Stimulated activated CD4-positive, alpha-beta T cell treated with anti-CD3 and anti-CD28 coated beads, Interleukin-4, amount 100 ng/mL, for 4 hours (primary cell): ENCODE results near the gene CACNG8.
A peak's percentile ranks its signal among the peaks of the same experiment; 100 is the strongest.

Experiments used
- DNase-seq, 2 experiments: peaks; one replicate each; pipeline ENCODE4 v3.0.0-alpha.2; 2020

Gene CACNG8

GRCh38 chr19:53965091-53965490, 2.4 kb downstream of the CACNG8 start:
- no peak for DNase-seq

- DNase-seq, result no peak
These were observed 4.2 kb downstream of the CACNG8 start for GRCh38 chr19:53966931-53967330.

- no peak for DNase-seq
These were observed 6.6 kb downstream of the CACNG8 start for GRCh38 chr19:53969366-53969765.

- DNase-seq, result no peak
These were observed 8.9 kb downstream of the CACNG8 start for GRCh38 chr19:53971673-53972072.

GRCh38 chr19:53977429-53977990, 14.8 kb downstream of the CACNG8 start:
- DNase-seq, result peak; percentile 55 to 58

GRCh38 chr19:53977991-53978731, 15.4 kb downstream of the CACNG8 start:
- DNase-seq, result peak; percentile 24 to 33

GRCh38 chr19:53978975-53979801, 16.5 kb downstream of the CACNG8 start:
- no peak for DNase-seq

- no peak for DNase-seq
These were observed 18.0 kb downstream of the CACNG8 start for GRCh38 chr19:53980539-53981375.

GRCh38 chr19:53981376-53981951, 18.7 kb downstream of the CACNG8 start:
- no peak for DNase-seq

- no peak for DNase-seq
These were observed 19.3 kb downstream of the CACNG8 start for GRCh38 chr19:53982001-53982451.

- DNase-seq, result peak in 1 of 2 experiments; percentile 40
These were observed 19.9 kb downstream of the CACNG8 start for GRCh38 chr19:53982611-53983010.

- DNase-seq, result no peak
These were observed 20.9 kb downstream of the CACNG8 start for GRCh38 chr19:53983457-53984289.

- no peak for DNase-seq
These were observed 23.1 kb downstream of the CACNG8 start for GRCh38 chr19:53985863-53986262.

GRCh38 chr19:53988981-53989380, 26.2 kb downstream of the CACNG8 start:
- no peak for DNase-seq

- DNase-seq, result no peak
These were observed 27.1 kb downstream of the CACNG8 start for GRCh38 chr19:53989600-53990533.

GRCh38 chr19:53991224-53992113, 28.7 kb downstream of the CACNG8 start, which contains the start of gene CACNG6:
CACNG6 (plus strand) TSS chr19:53991637; CDS start chr19:53992878, 1,241 bp downstream.
- DNase-seq, result no peak

GRCh38 chr19:53992211-53992610, 29.5 kb downstream of the CACNG8 start:
- DNase-seq, result no peak

GRCh38 chr19:53992815-53993214, 30.1 kb downstream of the CACNG8 start:
- DNase-seq, result no peak

GRCh38 chr19:53993448-53993847, 30.7 kb downstream of the CACNG8 start:
- DNase-seq, result no peak
